Measurements from ENCODE around the gene ENTHD1. TPM values are rescaled to one million over a fixed set of nuclear protein-coding genes. Genes with fewer than 3 reads are reported as not detected.

ENTHD1 gene
- total and polyA plus RNA-seq, 10 of the 15 experiments (the other 5 are each of a cell fraction or from before 2014, with no cell fraction given) = 0.09 to 0.52 (median 0.21) TPM; not detected in 1

DNA sequence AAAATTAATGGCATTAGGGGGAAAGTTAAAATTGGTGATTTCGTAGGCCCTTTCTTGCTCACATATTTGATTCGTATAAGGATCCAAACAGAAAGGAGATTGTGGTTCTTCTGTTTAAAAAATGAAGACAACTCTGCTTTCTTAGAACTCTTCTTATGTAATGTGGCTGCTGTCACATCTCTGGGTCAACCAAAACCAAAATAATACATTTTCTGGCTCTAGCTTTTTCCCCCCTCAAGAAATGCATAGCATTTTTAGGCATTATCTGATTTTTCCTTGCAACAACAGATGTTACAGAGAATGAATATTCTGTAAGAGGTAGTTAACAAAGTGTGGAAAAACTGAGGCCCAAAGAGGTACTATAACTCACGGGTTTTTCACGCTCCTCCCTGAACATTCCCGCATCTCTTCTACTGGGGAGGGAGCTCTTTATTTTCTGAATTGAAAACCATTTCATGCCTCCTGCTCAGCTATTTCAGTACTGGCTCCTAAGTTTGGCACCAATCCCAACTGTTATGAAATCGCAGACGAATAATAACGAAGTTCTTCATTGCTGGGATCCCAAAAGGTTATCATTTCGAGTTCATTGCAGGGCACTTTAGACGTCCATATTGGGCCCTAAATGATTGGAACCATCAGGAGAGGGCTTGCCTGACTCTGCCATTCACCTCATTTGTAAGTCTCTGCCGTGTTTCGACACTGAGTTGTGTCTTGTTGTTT lies 24.4 kb upstream of the ENTHD1 start:
- in situ Hi-C loops (cut with MboI) = no loop called here
- Histone ChIP-seq H3K9ac (ENCODE audit: control insufficient read depth, insufficient read depth, low read length) (no peak overlapping the region), H2AFZ (ENCODE audit: control insufficient read depth, low read depth, low read length) (no peak overlapping the region), H3K9me3 (replicated peaks; ENCODE audit: control insufficient read depth, insufficient read depth, low read length) (no peaks in the 10 kb centered on the region), H3K79me2 (ENCODE audit: control insufficient read depth, insufficient read depth, low read length) (peaks cover 88% of the 10 kb centered on the region), H4K20me1 (ENCODE audit: control insufficient read depth, insufficient read depth) (no peaks in the 10 kb centered on the region), H3K36me3 (ENCODE audit: control insufficient read depth in 2 of 2, insufficient read depth in 2 of 2, low read length in 1 of 2) (peaks cover 3 to 14% of the 10 kb centered on the region in 2 experiments), H3K4me2 (ENCODE audit: control insufficient read depth, insufficient read depth) (no peak overlapping the region), H3K27ac (ENCODE audit: control insufficient read depth, insufficient read depth) (no peak overlapping the region), H3K27me3 (replicated peaks in 1 of 2; ENCODE audit: control insufficient read depth in 2 of 2, insufficient read depth in 2 of 2, low read length in 1 of 2) (no peaks in the 10 kb centered on the region), H3K4me3 (no peak overlapping the region), H3K4me1 (ENCODE audit: control insufficient read depth, insufficient read depth, low read length) (peaks cover 9% of the 10 kb centered on the region; the same call in 1 of the 2 replicates)
- 88% methylated on average over 12 of the region's 12 CpGs for WGBS (ENCODE audit: insufficient coverage, insufficient replicate concordance, low lambda C conversion rate, missing lambda C conversion rate)
- intact Hi-C loops (cut with micrococcal nuclease; ENCODE audit: unreplicated experiment) = no loop called here
- POLR2A ChIA-PET = interaction anchor here (0.9 to 1.8 kb wide), 4 partner anchors 8 to 153 kb away, joined by 3 to 6 read pairs (median 4); no protein-coding TSS in a partner anchor
- no peak for DNase-seq (ENCODE audit: low read depth, low spot score)
- no TSS peak for BruUV-seq (replicated peaks)
- SMC1A ChIA-PET (ENCODE audit: uncharacterized antibody, unreplicated experiment) = interaction anchor here (1.0 to 4.5 kb wide), 8 partner anchors 8 to 263 kb away, joined by 3 to 34 read pairs (median 6); no protein-coding TSS in a partner anchor
- no peak for TF ChIP-seq WRNIP1 (IDR thresholded peaks at IDR 0.05; ENCODE audit: borderline replicate concordance, low read depth, low read length)
- TF ChIP-seq NRF1 (conservative IDR thresholded peaks at IDR 0.05; ENCODE audit: low read depth, low read length) = no peak
- no peak for TF ChIP-seq ZNF622 (IDR thresholded peaks at IDR 0.05)
- TF ChIP-seq, protein P1, sequence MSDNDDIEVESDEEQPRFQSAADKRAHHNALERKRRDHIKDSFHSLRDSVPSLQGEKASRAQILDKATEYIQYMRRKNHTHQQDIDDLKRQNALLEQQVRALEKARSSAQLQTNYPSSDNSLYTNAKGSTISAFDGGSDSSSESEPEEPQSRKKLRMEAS (IDR thresholded peaks at IDR 0.05; ENCODE audit: low read depth, low read length) = no peak
- no peak for TF ChIP-seq SIX5 (IDR thresholded peaks at IDR 0.05; ENCODE audit: low read depth, low read length, severe bottlenecking)
- TF ChIP-seq RELB (IDR thresholded peaks at IDR 0.05; ENCODE audit: low read depth) = no peak
- no peak for FAIRE-seq
- RAD21 ChIA-PET (ENCODE audit: unreplicated experiment) = interaction anchor here (0.9 to 2.3 kb wide), 4 partner anchors 10 to 107 kb away, joined by 3 to 7 read pairs (median 6); no protein-coding TSS in a partner anchor
- no peak for ATAC-seq
- CTCF ChIA-PET = interaction anchor here (1.3 to 1.8 kb wide), 5 partner anchors 8 to 107 kb away, joined by 3 to 7 read pairs (median 3); no protein-coding TSS in a partner anchor

Measured in GM12878 (cell line).